Stimulated activated CD8-positive, alpha-beta memory T cell treated with anti-CD3 and anti-CD28 coated beads, Interleukin-15, amount 100 ng/mL, for 48 hours (primary cell): ENCODE data around the gene CH25H.

Source experiments
- DNase-seq, 2 donors: peaks; one replicate each; pipeline ENCODE4 v3.0.0-alpha.2; 2020; ENCODE audit warnings: low read depth in 2 of 2

The CH25H gene

GRCh38 chr10:89158446-89158845 is 48.7 kb downstream of the CH25H start:
- DNase-seq, result no peak

DNA sequence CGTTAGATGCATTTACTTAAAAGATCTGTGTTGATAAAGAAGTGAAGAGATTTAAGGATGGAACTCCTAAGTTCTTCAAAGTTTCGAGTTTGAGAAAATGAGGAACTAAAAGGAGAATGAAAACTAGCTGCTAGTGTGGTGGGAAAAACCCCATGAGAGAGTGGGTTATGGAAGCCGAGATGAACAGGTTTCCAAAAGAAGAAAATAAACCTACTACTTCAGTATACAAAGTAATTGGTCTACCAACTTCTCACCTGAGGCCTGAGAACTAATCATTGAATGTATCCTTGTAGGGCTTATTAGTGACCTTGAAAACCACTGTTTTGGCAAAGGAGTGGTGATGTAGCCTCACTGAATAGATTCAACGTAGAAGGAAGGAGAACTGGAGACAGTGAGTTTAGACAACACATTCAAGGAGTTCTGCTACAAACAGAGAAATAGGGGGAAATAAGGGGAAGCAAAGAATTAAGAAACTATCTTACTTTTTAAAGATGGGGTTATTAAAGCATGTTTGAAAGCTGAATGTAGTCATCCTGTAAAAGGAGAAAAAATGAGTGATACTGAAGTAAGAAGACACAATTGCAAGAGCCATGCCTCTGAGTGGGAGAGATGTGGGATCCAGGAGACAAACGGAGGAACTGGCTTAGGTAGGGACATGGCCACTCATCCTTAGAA is 50.8 kb downstream of the CH25H start:
- DNase-seq, result no peak
